ENCODE measurements around the gene HELQ.

- TF ChIP-seq, protein P1, sequence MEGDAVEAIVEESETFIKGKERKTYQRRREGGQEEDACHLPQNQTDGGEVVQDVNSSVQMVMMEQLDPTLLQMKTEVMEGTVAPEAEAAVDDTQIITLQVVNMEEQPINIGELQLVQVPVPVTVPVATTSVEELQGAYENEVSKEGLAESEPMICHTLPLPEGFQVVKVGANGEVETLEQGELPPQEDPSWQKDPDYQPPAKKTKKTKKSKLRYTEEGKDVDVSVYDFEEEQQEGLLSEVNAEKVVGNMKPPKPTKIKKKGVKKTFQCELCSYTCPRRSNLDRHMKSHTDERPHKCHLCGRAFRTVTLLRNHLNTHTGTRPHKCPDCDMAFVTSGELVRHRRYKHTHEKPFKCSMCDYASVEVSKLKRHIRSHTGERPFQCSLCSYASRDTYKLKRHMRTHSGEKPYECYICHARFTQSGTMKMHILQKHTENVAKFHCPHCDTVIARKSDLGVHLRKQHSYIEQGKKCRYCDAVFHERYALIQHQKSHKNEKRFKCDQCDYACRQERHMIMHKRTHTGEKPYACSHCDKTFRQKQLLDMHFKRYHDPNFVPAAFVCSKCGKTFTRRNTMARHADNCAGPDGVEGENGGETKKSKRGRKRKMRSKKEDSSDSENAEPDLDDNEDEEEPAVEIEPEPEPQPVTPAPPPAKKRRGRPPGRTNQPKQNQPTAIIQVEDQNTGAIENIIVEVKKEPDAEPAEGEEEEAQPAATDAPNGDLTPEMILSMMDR (IDR thresholded peaks at IDR 0.05) = no peak
- TF ChIP-seq POLR2A (IDR thresholded peaks at IDR 0.05) (no peak), EP300 (IDR thresholded peaks at IDR 0.05) (no peak)
These were observed 85.0 kb downstream of the HELQ start for GRCh38 chr4:83370640-83370906.

All from tibial nerve (tissue), 4 donors.